ENCODE data around the gene ORAI1.
"Not testable (repeated sequence)": the region's sequence is repeated elsewhere in the genome, so short reads cannot be mapped to it uniquely, and the experiment has no call there.

Gene ORAI1

GRCh38 chr12:121603581-121603980, 22.7 kb upstream of the ORAI1 start:
- DNase-seq (ENCODE audit: low spot score), result no peak

GRCh38 chr12:121608301-121608700, 18.0 kb upstream of the ORAI1 start:
- no peak for DNase-seq (ENCODE audit: low spot score)

- no peak for DNase-seq (ENCODE audit: low spot score)
Observed at GRCh38 chr12:121610239-121611149, 15.8 kb upstream of the ORAI1 start.

GRCh38 chr12:121611306-121611705, 15.0 kb upstream of the ORAI1 start:
- peak; percentile 37 for DNase-seq (ENCODE audit: low spot score)

GRCh38 chr12:121613462-121613861, 12.9 kb upstream of the ORAI1 start:
- no peak for DNase-seq (ENCODE audit: low spot score)

GRCh38 chr12:121614872-121615467, 11.4 kb upstream of the ORAI1 start:
- DNase-seq (ENCODE audit: low spot score), result no peak

GRCh38 chr12:121618659-121619233, 7.6 kb upstream of the ORAI1 start:
- no peak for DNase-seq (ENCODE audit: low spot score)

- DNase-seq (ENCODE audit: low spot score), result no peak
Observed at GRCh38 chr12:121620333-121620891, 5.9 kb upstream of the ORAI1 start.

- peak; percentile 89 for DNase-seq (ENCODE audit: low spot score)
Observed at GRCh38 chr12:121626853-121627640, 717 bp downstream of the ORAI1 start.

- peak; percentile 43 for DNase-seq (ENCODE audit: low spot score)
Observed at GRCh38 chr12:121628037-121628436, 1.7 kb downstream of the ORAI1 start.

GRCh38 chr12:121628536-121628935, 2.2 kb downstream of the ORAI1 start:
- peak; percentile 52 for DNase-seq (ENCODE audit: low spot score)

- DNase-seq (ENCODE audit: low spot score), result no peak
Observed at GRCh38 chr12:121630791-121631355, 4.5 kb downstream of the ORAI1 start.

- DNase-seq (ENCODE audit: low spot score), result no peak
Observed at GRCh38 chr12:121632069-121632970, 6.0 kb downstream of the ORAI1 start.

- not testable (repeated sequence) for DNase-seq (ENCODE audit: low spot score)
Observed at GRCh38 chr12:121633833-121634196, 7.5 kb downstream of the ORAI1 start.

- DNase-seq (ENCODE audit: low spot score), result no peak
Observed at GRCh38 chr12:121634836-121635235, 8.5 kb downstream of the ORAI1 start.

GRCh38 chr12:121637231-121637914, 11.0 kb downstream of the ORAI1 start:
- DNase-seq (ENCODE audit: low spot score), result peak; percentile 51

GRCh38 chr12:121638298-121639202, 12.2 kb downstream of the ORAI1 start:
- DNase-seq (ENCODE audit: low spot score), result no peak

- no peak for DNase-seq (ENCODE audit: low spot score)
Observed at GRCh38 chr12:121641343-121641630, 15.0 kb downstream of the ORAI1 start.

GRCh38 chr12:121648458-121649028, 22.2 kb downstream of the ORAI1 start:
- no peak for DNase-seq (ENCODE audit: low spot score)
